Iris pigment epithelial cell (primary cell): ENCODE measurements around the gene RPL36AL.

Source experiments
- DNase-seq: peaks from one replicate; pipeline ENCODE4 v3.0.0-alpha.2; 2011; ENCODE audit warnings: low read depth

RPL36AL gene

GRCh38 chr14:49620182-49621113 lies at the start of gene RPL36AL, which contains the start of gene MGAT2:
RPL36AL (minus strand) TSS chr14:49620626; CDS start chr14:49619104, 1,522 bp downstream.
MGAT2 (plus strand) TSS chr14:49620799; CDS start chr14:49621269, 470 bp downstream.
- peak; percentile 99 for DNase-seq

- DNase-seq, result peak; percentile 7
These were observed 39.4 kb upstream of the RPL36AL start for GRCh38 chr14:49659526-49660455.

GRCh38 chr14:49657500-49657899 lies 37.1 kb upstream of the RPL36AL start:
- DNase-seq, result peak; percentile 53

GRCh38 chr14:49654511-49654910 lies 34.1 kb upstream of the RPL36AL start:
- DNase-seq, result no peak

- DNase-seq, result no peak
These were observed 33.1 kb upstream of the RPL36AL start for GRCh38 chr14:49653508-49653907.

- DNase-seq, result no peak
These were observed 21.7 kb upstream of the RPL36AL start for GRCh38 chr14:49642163-49642562.

- DNase-seq, result peak; percentile 66
These were observed 21.3 kb upstream of the RPL36AL start for GRCh38 chr14:49641697-49642129.

- peak; percentile 56 for DNase-seq
These were observed 20.4 kb upstream of the RPL36AL start for GRCh38 chr14:49640540-49641417.

- no peak for DNase-seq
These were observed 17.2 kb upstream of the RPL36AL start for GRCh38 chr14:49637534-49638078.

- no peak for DNase-seq
These were observed 16.4 kb upstream of the RPL36AL start for GRCh38 chr14:49636866-49637265.

GRCh38 chr14:49634547-49635334 lies 14.3 kb upstream of the RPL36AL start, which contains the start of gene DNAAF2:
DNAAF2 (minus strand) TSS chr14:49635244; CDS start chr14:49635149, 95 bp downstream.
- peak; percentile 77 for DNase-seq

GRCh38 chr14:49633640-49634546 lies 13.5 kb upstream of the RPL36AL start:
- DNase-seq, result peak; percentile 97

GRCh38 chr14:49623941-49624839 lies 3.8 kb upstream of the RPL36AL start:
- peak; percentile 40 for DNase-seq

- no peak for DNase-seq
These were observed 3.0 kb upstream of the RPL36AL start for GRCh38 chr14:49623387-49623786.

GRCh38 chr14:49622022-49622607 lies 1.7 kb upstream of the RPL36AL start:
- no peak for DNase-seq

- DNase-seq, result peak; percentile 60
These were observed 872 bp upstream of the RPL36AL start for GRCh38 chr14:49621114-49621881.

GRCh38 chr14:49619730-49620129 lies 696 bp downstream of the RPL36AL start:
- no peak for DNase-seq
